ENCODE data around the gene NBEA.
"Not testable (repeated sequence)": the region's sequence is repeated elsewhere in the genome, so short reads cannot be mapped to it uniquely, and the experiment has no call there.

The NBEA gene

DNA sequence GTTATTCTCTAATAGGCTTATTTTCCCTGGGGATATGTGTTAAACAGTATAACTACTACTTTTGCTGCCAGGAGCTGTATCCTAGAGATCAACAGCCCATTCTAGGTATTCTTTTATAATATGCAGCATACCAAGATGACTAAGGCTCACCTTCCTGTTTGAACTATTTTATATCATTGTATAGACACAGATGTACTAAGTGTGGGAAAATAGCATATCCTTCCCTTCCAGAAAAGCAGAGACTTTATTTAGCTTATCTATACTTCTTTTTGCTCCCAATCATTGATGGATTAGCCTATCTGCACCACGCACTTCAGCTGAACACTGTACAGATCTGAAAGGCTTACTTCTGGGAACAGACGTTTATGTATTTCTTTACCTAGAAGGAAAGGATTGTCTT, 451.8 kb downstream of the NBEA start:
- DNase-seq: no peak

DNA sequence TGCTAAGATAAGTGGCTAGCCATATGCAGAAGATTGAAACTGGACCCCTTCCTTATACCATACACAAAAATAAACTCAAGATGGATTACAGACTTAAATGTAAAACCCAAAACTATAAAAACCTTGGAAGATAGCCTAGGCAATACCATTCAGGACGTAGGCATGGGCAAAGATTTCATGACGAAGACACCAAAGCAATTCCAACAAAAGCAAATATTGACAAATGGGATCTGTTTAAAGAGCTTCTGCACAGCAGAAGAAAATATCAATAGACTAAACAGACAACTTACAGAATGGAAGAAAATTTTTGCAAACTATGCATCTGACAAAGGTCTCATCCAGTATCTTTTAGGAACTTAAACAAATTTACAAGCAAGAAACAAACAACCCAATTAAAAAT, 466.2 kb downstream of the NBEA start:
- not testable (repeated sequence) for DNase-seq

DNA sequence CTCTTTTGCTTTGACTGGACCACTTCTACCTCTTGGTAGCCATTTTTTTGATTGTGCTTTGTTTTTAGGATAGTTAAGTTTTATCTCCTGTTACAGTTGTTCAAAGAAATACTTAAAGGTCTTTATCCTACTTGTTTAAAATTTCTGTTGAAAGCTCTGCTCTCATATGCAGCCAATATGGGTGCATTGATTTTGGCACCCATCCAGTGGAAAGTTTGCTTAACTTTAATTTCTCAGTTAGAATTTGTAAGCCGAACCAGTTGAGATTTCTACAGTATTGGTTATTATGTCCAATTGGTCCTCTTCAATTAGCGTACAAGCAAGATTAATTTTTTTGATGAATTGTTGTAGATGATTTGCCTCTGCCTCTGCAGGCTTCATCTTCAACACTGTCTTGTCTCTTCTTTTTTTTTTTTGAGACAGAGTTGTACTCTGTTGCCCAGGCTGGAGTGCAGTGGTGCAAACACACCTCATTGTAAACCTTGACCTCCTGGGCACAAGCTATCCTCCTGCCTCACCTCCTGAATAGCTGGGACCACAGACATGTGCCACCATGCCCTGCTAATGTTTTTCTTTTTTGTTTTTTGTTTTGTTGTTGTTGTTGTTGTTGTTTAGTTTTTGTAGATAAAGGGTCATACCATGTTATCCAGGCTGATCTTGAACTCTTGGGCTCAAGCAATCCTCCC, 469.1 kb downstream of the NBEA start:
- no peak for DNase-seq

DNA sequence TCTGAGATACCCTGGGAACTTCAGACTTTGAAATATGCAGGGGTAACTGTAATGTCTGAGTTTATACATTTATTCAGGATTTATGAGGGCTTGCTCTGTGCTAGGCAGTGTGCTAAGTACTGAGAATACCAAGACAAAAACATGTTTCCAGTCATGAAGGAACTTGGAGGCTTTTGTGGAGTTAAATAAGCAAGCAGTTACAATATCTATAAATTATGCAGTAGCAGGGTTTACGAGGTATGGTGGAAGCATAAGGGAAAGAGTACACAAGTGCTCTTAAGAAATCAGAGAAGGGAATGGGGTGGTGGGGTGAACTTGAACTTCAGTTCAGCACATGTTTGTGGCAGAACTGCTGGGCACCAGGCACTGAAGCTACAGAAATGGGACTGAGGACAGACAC, 506.4 kb downstream of the NBEA start:
- no peak for DNase-seq

DNA sequence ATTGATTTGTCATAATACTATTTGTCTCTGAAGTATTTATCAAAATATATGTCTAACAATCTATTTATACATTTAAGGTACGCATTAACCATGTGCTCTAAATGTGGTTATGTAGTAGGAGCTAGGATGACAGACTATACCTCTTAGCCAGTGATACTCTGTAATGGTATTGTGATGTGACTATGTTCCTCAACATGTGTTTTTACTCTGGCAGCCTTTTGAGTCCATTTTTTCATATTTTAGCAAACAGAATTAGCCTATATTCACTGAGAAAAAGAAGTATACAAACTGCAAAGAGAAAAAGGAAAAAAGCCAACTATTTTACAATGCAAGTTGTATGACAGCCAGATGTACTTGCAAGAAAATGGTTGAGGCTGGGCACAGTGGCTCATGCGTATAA, 507.8 kb downstream of the NBEA start:
- DNase-seq: no peak

DNA sequence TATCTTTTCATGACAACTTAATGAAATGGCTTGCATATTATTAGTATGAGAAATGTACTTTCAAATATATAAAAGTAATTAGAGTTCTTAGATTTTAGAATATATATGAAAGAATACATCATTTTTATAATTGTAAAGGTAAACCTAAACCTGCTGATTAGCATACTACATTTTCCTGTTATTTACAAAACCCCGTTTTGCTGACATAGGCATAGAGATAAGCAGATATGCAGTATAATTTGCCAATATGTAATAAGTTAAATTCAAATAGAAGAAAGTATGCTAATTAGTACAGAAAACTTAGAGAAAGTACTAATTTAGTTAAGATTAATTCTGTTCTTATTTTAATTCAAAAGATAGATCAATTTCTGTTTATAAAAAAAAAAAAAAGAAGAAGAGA, 513.0 kb downstream of the NBEA start:
- DNase-seq: no peak

DNA sequence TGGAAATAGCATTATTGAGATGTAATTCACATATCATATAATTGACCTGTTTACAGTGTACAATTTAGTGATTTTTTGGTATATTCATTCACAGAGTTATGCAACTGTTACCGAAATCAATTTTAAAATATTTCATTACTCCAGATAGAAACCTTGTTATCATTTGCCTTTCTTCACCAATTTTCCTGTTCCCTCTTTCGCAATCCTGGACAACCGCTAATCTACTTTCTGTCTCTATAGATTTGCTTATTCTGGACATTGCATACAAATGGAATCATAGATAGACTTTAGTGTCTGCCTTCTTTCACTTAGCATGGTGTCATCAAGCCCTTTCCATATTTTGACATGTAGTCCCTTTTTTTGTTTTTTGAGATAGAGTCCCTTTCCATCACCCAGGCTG, 515.2 kb downstream of the NBEA start:
- no peak for DNase-seq

DNA sequence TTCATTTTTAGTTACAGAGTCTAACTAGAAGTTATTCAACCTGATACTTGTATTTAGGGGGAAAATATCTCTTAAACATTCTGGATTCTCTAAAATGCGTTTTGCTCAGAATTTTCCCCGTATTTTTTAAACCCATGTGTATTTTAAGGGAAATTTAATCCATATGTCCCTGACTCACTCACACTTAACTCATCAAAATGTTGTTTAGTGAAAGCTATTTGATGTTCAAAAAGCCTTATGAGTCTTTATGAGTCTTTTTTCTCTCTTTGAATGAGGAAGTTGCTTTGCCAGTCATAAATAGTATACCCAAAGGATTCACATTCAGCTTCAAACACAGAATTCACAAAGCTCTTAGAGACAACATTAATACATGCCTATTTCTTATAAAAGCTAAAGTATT, 518.0 kb downstream of the NBEA start:
- DNase-seq: no peak

DNA sequence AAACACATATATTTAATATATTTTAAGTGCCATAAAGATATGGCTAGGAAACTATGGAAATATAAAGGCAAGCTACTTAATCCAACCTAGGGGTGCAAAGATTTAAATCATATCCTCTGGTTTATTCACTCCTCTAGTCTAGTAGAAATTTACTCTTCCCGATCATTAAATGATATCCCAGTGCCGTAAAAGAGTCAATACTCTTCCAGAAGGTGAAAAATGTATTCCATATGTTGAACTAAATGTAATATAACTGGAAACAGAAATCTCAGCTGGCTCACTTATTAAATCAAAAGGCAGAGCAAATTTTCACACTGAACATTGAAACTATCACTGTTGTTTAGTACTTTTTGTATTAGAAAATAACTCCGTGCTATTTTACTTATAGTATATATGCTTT, 523.3 kb downstream of the NBEA start:
- no peak for DNase-seq

DNA sequence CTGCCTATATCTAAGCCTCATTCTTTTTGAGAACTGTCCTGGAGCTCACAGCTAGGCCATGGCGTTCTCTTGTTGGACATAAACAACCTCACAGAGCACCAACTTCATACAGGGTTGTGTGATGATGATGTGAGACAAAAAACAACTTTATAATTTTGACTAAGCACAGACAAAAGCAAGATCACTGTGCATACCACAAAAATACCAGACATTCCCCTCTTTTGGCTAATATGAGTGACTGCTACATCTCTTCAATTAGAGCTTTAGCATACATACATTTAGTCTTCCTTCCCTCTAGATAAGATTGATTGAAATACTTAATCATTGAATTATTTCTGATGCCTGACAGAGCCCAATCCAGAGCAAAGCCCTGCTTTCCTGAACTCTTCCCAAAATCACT, 526.1 kb downstream of the NBEA start:
- DNase-seq: no peak

DNA sequence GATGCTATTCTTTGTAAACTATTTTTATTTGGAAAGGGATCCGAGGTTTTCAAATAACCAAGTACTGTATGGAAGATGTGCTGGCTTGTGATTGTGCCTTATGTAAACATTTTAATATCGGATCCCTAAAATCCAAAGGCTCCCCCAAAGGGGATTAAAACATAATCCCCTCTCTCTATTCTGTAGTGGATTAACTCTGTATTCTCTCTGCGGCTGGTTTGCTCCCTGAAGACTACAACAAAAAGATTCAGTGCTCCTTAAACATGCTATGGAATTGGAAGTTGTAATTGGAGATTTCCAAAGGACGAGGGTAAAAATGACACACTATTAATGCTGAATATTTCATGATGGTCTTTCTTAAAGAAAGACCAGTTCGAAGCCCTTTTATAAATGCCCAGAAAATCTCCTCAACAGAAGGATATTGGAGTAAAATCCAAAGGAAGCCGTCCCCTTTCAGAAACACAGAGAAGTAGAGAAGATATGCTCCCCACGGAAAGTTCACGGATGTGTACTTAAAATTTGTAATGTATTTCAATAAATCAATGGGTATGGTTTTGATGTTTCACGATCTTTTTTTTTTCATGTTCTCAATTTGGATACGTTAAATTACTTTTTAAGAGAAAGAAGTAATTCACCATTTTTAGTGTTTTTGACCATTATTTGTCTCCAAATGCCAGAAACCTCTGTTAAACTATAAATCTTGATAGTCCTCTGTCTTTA, 527.9 kb downstream of the NBEA start:
- no peak for DNase-seq

DNA sequence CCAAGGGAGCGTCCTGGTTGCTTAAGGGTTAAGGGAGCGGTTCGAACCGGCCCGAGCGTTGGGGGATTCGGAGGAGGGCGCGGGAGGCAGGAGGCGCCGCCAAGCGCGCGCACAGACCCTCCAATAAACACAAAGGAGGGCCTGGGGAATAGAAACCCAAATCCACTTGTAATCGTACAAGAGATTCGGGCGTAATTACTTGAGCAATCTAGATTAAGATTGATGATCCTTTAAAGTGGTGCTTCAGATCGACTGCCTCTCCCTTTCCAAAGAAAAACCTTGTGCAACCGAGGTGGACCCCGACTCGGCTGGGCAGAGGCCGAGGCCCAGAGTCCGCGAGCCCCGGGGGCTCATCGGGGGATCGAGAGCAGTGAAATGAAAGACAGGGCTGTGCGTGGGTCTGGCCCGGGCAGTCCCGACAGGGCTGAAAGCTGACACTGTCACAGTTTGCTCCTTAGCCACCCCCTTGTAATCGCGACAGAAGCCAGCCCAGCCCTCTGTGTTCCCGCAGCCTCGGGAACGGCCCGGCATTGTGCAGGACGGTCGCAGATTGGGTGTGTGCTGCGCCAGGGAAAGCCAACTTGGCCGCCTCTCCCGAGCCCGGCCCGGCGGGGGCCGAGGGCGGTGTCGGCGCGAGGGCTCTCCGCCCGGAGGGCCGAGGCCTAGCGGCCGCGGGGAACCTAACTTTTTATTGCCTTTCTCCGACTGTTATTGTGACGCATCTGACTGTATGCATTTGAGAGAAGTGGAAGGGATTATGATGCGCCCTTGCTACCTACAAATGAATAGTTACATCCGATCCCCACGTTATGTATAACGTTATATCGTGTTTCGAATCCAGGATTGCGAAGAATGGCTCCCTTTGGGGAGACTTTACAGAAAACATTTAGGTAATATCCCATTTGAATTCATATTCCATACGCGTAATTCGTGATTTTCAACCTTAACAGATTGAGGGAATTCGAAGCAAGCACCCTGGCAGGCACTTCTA, 528.9 kb downstream of the NBEA start:
- DNase-seq: no peak

DNA sequence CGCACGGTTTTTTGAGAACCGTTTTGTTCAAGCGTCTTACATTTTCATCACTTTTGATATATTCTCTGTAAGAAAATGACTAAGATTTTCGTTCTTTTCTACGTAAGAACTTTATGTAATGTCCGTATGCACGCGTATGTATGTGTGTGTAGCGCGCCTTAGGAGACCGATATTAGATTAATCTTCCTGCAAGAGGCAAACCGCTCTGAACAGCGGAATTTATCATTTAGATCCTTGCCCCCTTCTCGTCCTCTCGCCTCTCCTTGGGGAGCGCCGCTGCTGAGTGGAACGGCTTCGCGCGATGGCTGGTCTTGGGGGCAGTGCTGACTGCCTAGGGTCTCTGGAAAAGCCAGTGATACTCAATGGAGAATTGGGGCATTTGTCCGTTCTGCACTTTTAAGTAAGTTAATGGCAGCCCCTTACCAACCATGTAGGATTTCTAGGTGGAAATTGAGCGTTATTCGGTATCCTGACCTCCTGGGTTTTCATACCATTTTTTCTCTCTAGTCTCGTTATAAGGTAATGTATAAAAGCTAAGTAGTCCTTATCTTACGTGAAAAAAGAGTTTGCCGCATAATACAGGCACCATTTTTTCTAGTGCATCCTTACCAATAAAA, 529.7 kb downstream of the NBEA start:
- DNase-seq: no peak

DNA sequence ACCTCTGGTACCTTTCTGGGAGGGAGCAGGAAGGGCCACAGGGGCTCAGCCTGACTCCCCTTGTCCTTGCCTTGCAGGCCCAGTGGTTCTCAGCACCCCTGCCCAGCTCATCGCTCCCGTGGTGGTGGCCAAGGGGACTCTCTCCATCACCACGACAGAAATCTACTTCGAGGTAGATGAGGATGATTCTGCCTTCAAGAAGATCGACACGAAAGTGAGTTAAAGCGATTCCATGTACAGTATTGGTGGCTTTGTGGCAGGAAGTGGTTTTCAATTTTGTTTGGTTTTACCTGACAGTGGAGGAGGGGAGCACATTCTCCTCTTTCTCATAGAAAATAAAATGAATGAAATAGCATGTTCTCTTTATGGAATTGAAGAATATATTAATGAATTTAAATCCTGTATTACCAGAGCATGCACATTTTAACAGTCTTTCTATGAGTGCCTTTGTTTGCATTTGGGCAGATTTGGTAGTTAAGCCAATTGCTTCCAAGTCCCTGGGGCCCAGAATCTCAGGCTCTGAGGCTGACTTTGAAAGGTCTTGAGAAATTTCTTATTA, 530.3 kb downstream of the NBEA start:
- DNase-seq: no peak

DNA sequence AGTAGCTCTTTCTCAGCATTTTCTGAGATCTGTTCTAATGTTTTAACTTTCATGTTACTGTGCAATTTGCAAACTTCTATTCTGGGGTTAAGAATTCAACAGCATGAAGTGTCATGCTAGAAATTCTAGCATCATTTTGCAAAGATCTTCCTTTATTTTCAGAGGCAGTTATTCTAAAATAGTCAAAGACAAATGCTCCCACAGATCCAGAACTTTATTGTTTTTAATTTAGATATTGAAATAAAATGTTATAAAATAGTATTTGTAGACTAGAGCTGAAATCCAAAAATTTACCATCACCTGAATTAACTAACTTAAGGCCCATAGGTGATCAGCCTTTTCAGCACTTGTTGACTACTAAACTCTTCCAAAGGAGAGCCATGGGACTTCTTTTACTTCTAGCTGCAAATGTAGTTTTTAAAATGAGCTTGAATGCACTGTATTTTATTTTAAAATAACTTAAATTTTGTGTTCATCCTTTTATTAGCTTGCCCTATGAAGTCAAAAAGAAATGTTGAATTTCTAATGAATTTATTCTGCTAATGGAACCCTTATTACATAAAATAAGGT, 531.2 kb downstream of the NBEA start:
- DNase-seq: no peak

DNA sequence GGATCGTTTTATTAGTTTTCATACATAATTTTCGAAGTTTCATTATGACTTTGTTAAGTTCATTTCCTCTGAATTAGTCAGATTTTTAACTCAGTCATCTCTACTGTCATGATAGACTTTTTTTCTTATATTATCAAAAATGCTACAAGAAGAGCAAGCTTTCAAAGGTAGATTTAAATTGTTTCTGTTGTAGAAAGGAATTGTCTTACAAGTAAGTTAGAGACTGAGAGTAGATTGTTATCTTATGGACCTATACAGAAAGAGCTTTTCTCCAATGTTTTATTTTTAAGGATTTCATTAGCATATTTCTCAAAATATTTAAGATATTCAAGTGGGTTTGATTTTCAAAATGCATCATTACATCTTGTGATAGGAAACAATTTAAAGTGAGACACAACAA, 531.7 kb downstream of the NBEA start:
- DNase-seq: no peak

DNA sequence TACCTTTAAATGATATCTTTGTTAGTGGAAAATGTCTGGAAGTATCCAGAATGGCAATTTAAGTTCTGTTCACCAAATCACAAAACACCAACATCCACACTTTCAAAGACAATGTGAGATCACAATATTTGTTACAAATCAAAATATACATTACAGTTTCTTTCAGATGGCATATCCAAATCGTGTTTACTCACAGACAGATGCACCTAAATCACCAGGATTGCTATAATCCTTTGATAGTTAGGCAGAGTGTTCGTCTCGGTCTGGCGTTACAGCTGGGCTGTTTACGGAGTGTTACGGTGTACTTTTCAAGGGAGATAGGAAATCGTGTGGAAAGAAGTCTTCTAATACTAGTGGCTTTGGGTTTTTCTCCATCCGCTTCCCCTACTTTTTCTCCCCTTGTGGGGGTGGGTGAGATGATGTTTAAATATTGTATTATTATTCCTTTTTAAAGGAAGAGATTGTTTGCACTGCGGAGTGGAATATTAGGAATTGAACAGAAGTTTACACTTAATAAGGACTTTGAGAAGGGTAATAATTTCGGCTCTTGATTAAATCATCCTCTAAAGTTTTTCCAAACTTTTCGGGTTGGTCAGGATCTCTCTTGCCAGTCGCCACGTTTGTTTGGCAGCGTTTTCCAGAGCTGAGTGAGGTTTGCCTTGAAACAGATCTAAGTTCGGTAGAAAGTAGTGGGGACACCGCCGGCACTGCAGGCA, 532.6 kb downstream of the NBEA start:
- no peak for DNase-seq

DNA sequence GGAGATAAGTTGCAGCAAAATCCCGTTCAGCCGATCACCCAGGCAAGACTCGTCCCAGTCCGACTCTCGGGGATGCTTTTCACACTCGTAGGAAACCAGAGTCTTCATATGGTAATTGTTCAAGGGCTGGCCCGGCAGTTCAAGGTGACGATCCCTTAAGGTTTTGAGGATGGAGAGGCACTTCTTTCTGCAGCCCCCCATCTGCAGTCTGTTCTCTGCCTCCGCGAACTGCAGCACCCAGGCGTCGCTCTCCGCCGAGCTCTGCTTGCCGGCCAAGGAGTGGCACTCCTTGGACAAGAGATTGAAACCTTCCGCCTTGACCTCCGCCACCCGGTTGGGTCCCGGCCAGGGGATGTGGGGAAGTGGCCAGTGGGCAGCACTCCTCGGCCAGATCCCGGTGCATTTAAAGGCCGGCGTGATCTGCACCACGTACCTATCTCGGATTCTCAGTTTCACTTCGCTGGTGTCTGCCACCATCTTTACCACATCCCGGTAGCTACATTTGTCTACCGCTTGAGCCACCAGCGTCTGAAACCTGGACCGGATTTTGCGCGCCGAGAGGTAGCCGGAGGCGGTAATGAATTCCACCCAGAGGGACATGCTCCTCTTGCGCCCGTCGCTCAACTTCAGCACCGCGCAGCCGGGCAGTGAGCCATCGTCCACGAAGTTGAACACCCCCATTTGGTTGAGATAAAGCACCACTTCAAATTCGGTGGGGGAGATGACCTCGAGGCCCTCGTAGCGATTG, 533.3 kb downstream of the NBEA start:
- no peak for DNase-seq

DNA sequence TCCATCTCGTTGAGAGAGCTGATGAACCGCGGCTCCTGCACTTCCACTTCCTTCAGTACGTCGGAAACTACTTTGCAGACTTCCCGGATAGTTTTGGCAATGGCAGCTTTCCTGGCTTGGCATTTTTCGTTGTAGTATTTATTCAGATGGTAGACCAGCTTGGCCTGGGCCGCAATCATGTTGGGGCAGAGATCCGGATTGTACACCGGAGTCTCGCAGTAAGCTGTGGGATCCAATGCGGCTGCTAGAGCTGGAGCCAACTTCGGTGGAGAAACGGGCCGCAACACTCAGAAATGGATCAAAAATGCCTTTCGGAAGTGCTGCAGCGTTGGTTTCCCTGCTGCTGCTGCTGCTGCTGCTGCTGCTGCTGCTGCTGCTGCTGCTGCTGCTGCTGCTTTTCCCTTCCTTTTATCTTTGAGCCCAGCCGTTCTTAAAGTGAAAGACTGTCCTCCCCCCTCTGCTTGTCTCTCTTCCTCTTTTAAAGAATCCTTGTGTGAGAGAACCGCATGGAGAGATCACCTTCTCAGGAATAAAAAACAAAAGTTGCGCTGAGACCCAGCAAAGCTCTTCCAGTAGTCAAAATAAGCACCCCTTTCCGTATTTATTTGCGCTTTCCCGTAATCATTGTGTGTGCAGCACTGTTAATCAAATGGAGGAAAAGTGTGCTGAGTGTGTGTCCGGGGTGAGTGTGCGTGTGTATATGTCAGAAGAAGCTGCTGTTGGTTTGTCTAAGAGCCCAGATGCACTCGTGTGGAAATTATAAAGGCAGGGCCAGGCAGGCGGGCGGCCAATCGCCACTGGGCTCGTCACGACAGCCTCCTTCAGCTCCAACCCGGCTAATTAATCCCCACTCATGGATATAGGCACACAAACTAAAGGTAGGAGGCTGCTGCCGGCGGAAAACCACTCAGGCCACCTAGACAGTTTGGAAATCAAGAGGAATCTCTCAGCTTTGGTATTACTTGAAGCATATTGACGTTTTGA, 534.2 kb downstream of the NBEA start, which contains the start of gene MAB21L1:
Gene MAB21L1, minus strand, starts transcription at position 730 of the 984 bp plus-strand sequence. Its CDS starts 551 bp downstream, at position 179.
- peak; percentile 32 for DNase-seq

Data from hematopoietic multipotent progenitor cell treated with erythropoietin and hydrocortisone succinate and interleukin-3 and kit ligand, for 8 days (in vitro differentiated cells).